ENCODE data around the gene ZNF800.

DNA sequence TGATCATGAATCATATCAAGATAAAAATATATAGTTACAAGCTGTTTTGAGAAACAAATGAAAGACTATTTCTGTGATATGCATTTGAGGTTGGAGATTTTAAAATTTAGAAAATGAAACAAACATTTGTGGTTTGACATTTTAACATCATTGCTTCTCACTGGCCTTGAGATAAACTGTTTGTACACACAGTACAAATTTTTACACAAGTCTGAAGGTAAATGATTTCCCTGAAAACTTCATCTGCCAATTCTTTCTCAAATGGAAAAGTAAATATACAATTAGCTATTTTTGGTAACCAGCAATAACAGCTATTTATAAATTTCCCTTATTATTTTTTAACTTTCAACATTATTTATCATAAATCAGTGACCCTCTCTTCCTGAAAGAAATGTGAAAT lies 38.6 kb downstream of the ZNF800 start:
- TF ChIP-seq, protein P1, sequence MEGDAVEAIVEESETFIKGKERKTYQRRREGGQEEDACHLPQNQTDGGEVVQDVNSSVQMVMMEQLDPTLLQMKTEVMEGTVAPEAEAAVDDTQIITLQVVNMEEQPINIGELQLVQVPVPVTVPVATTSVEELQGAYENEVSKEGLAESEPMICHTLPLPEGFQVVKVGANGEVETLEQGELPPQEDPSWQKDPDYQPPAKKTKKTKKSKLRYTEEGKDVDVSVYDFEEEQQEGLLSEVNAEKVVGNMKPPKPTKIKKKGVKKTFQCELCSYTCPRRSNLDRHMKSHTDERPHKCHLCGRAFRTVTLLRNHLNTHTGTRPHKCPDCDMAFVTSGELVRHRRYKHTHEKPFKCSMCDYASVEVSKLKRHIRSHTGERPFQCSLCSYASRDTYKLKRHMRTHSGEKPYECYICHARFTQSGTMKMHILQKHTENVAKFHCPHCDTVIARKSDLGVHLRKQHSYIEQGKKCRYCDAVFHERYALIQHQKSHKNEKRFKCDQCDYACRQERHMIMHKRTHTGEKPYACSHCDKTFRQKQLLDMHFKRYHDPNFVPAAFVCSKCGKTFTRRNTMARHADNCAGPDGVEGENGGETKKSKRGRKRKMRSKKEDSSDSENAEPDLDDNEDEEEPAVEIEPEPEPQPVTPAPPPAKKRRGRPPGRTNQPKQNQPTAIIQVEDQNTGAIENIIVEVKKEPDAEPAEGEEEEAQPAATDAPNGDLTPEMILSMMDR (IDR thresholded peaks at IDR 0.05): no peak
- no peak for TF ChIP-seq POLR2A (IDR thresholded peaks at IDR 0.05)
